HepG2 (cell line): ENCODE results near the gene CRNN. TPM values are rescaled to one million over a fixed set of nuclear protein-coding genes. Genes with fewer than 3 reads are reported as not detected.

ENCODE experiments used
- FOSL1 ChIP-seq: sonication (generic); formaldehyde crosslinking; IDR thresholded peaks from 2 replicates; pipeline ENCODE4 v1.9.0; 2021; ENCODE audit warnings: missing genetic modification reagents, borderline replicate concordance
- NFYC ChIP-seq: IDR thresholded peaks from 2 replicates; pipeline ENCODE4 v1.6.1; 2016; ENCODE audit warnings: missing genetic modification reagents, missing compliant biosample characterization
- ZHX2 ChIP-seq, 2 experiments: sonication (generic) in 1 of 2; formaldehyde crosslinking in 1 of 2; IDR thresholded peaks; 2 replicates each; pipeline versions ENCODE4 v1.6.1 to v1.9.0; 2014 to 2022; ENCODE audit warnings: antibody characterized with exemption in 1 of 2, borderline replicate concordance in 1 of 2, inconsistent platforms in 1 of 2, low read depth in 1 of 2, missing genetic modification reagents in 1 of 2
- ZNF883 ChIP-seq: sonication (generic); formaldehyde crosslinking; IDR thresholded peaks from 2 replicates; pipeline ENCODE4 v1.5.1; 2020; ENCODE audit warnings: mild to moderate bottlenecking, missing genetic modification reagents; ENCODE audit errors: not compliant biosample characterization
- polyA plus RNA-seq, 8 experiments: library from polyadenylated mRNA; depleted of rRNA in 3 of 8; stranded (reverse) in 7 of 8; unstranded in 1 of 8; fragments of >200 nt; fragmentation: Illumina TruSeq in 4 of 8; extraction: Trizol in 4 of 8; gene quantifications; 2 replicates each; pipeline versions ENCODE4 v1.2.1 to v1.2.3, GENCODE V29; 2011 to 2016; ENCODE audit warnings: low read depth in 4 of 8, missing spikeins in 1 of 8, mixed read lengths in 1 of 8; ENCODE audit not compliant: insufficient read depth in 1 of 8
- total RNA-seq, 5 experiments: library from RNA; depleted of rRNA; stranded (reverse); fragments of >200 nt; fragmentation: Illumina TruSeq; extraction: Trizol; gene quantifications; 2 replicates each; pipeline ENCODE4 v1.2.3, GENCODE V29; 2016; ENCODE audit warnings: low read depth in 1 of 5

The CRNN gene
- total and polyA plus RNA-seq, 2 of the 13 experiments (the other 11 are each of a cell fraction or from before 2014, with no cell fraction given): not detected

GRCh38 chr1:152460529-152460899, 46.5 kb upstream of the CRNN start (continued):
- TF ChIP-seq ZHX2 (IDR thresholded peaks at IDR 0.05; ENCODE audit: low read depth): no peak
- TF ChIP-seq ZHX2 (CRISPR knock-in tag; IDR thresholded peaks at IDR 0.05; ENCODE audit: borderline replicate concordance): no peak
- no peak for TF ChIP-seq ZNF883
- no peak for TF ChIP-seq FOSL1 (CRISPR knock-in tag)
- no peak for TF ChIP-seq NFYC (CRISPR knock-in tag)
- TF ChIP-seq, all 625 proteins: peak for 0
